ENCODE results near the gene LIN52.

Gene LIN52

GRCh38 chr14:74155287-74155686, 70.5 kb downstream of the LIN52 start:
- Histone ChIP-seq H3K27ac (ENCODE audit: low read length) (no peak overlapping the region), H3K9ac (ENCODE audit: low read depth, low read length) (no peak overlapping the region), H3K9me3 (ENCODE audit: insufficient read depth, low read length, severe bottlenecking) (no peaks in the 10 kb centered on the region), H3K4me2 (ENCODE audit: insufficient read depth, low read length) (no peak overlapping the region), H2AFZ (ENCODE audit: low read depth, low read length) (no peak overlapping the region), H3K27me3 (ENCODE audit: insufficient read depth, low read length, poor library complexity) (no peaks in the 10 kb centered on the region), H3K4me1 (ENCODE audit: insufficient read depth, low read length) (no peaks in the 10 kb centered on the region), H3K4me3 (ENCODE audit: low read depth in 1 of 2, low read length in 2 of 2) (no peak overlapping the region), H3K79me2 (ENCODE audit: insufficient read depth, low read length) (no peaks in the 10 kb centered on the region), H4K20me1 (ENCODE audit: insufficient read depth, low read length) (no peaks in the 10 kb centered on the region; the same call in 1 of the 2 replicates), H3K36me3 (ENCODE audit: insufficient read depth, low read length) (0 out of 2 replicates have a peak, but pooled peaks cover 2% of the 10 kb centered on the region)
- TF ChIP-seq CTCF (IDR thresholded peaks at IDR 0.05; ENCODE audit: borderline replicate concordance, extremely low read depth, low read length, poor library complexity, severe bottlenecking) (no peak), EZH2 (IDR thresholded peaks at IDR 0.05; ENCODE audit: borderline replicate concordance, low read depth, low read length, severe bottlenecking) (no peak)
- DNase-seq, result no peak
- no peak for ATAC-seq (ENCODE audit: insufficient read depth, low read depth)

GRCh38 chr14:74155749-74156148, 71.0 kb downstream of the LIN52 start:
- Histone ChIP-seq H2AFZ (ENCODE audit: low read depth, low read length) (no peak overlapping the region), H3K9me3 (ENCODE audit: insufficient read depth, low read length, severe bottlenecking) (no peaks in the 10 kb centered on the region), H4K20me1 (ENCODE audit: insufficient read depth, low read length) (no peaks in the 10 kb centered on the region; the same call in 1 of the 2 replicates), H3K4me2 (ENCODE audit: insufficient read depth, low read length) (no peak overlapping the region), H3K27ac (ENCODE audit: low read length) (no peak overlapping the region), H3K36me3 (ENCODE audit: insufficient read depth, low read length) (0 out of 2 replicates have a peak, but pooled peaks cover 2% of the 10 kb centered on the region), H3K9ac (ENCODE audit: low read depth, low read length) (no peak overlapping the region), H3K27me3 (ENCODE audit: insufficient read depth, low read length, poor library complexity) (no peaks in the 10 kb centered on the region), H3K4me3 (ENCODE audit: low read depth in 1 of 2, low read length in 2 of 2) (no peak overlapping the region), H3K4me1 (ENCODE audit: insufficient read depth, low read length) (no peaks in the 10 kb centered on the region), H3K79me2 (ENCODE audit: insufficient read depth, low read length) (no peaks in the 10 kb centered on the region)
- TF ChIP-seq EZH2 (IDR thresholded peaks at IDR 0.05; ENCODE audit: borderline replicate concordance, low read depth, low read length, severe bottlenecking), result no peak
- TF ChIP-seq CTCF (IDR thresholded peaks at IDR 0.05; ENCODE audit: borderline replicate concordance, extremely low read depth, low read length, poor library complexity, severe bottlenecking), result no peak
- ATAC-seq (ENCODE audit: insufficient read depth, low read depth) (no peak), DNase-seq (no peak)

- ATAC-seq (ENCODE audit: insufficient read depth, low read depth) (no peak), DNase-seq (no peak)
- Histone ChIP-seq H3K4me1 (ENCODE audit: insufficient read depth, low read length) (no peaks in the 10 kb centered on the region), H3K27ac (ENCODE audit: low read length) (no peak overlapping the region), H3K4me3 (ENCODE audit: low read depth in 1 of 2, low read length in 2 of 2) (no peak overlapping the region), H3K9me3 (ENCODE audit: insufficient read depth, low read length, severe bottlenecking) (no peaks in the 10 kb centered on the region), H2AFZ (ENCODE audit: low read depth, low read length) (no peak overlapping the region), H4K20me1 (ENCODE audit: insufficient read depth, low read length) (0 out of 2 replicates have a peak, but pooled peaks cover 3% of the 10 kb centered on the region), H3K27me3 (ENCODE audit: insufficient read depth, low read length, poor library complexity) (no peaks in the 10 kb centered on the region), H3K36me3 (ENCODE audit: insufficient read depth, low read length) (peaks cover 8% of the 10 kb centered on the region; the same call in 1 of the 2 replicates), H3K9ac (ENCODE audit: low read depth, low read length) (no peak overlapping the region), H3K4me2 (ENCODE audit: insufficient read depth, low read length) (no peak overlapping the region), H3K79me2 (ENCODE audit: insufficient read depth, low read length) (no peaks in the 10 kb centered on the region)
- TF ChIP-seq EZH2 (IDR thresholded peaks at IDR 0.05; ENCODE audit: borderline replicate concordance, low read depth, low read length, severe bottlenecking) (no peak), CTCF (IDR thresholded peaks at IDR 0.05; ENCODE audit: borderline replicate concordance, extremely low read depth, low read length, poor library complexity, severe bottlenecking) (no peak)
Observed at GRCh38 chr14:74160763-74161162, 76.0 kb downstream of the LIN52 start.

Data from DND-41 (cell line).